ENCODE data around the gene CDK9.

DNA sequence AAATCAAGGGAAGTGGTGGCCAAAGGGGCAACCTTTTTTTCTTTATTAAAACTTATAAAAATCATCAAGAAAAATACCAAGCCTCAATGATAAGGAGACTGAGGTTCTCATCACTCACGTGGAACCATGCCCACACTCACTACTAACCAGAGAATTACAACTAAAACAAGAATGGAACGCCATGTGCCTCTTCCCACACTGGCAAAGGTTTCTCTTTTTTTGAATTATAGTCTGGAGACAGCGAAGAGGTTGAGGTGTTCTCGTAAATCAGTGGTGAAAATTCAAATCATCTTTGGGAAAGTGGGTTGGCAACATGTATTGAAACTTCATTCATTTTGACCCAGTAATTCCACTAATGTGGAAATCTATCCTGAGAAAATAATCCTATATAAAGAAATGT is 36.3 kb downstream of the CDK9 start:
- TF ChIP-seq, protein P1, sequence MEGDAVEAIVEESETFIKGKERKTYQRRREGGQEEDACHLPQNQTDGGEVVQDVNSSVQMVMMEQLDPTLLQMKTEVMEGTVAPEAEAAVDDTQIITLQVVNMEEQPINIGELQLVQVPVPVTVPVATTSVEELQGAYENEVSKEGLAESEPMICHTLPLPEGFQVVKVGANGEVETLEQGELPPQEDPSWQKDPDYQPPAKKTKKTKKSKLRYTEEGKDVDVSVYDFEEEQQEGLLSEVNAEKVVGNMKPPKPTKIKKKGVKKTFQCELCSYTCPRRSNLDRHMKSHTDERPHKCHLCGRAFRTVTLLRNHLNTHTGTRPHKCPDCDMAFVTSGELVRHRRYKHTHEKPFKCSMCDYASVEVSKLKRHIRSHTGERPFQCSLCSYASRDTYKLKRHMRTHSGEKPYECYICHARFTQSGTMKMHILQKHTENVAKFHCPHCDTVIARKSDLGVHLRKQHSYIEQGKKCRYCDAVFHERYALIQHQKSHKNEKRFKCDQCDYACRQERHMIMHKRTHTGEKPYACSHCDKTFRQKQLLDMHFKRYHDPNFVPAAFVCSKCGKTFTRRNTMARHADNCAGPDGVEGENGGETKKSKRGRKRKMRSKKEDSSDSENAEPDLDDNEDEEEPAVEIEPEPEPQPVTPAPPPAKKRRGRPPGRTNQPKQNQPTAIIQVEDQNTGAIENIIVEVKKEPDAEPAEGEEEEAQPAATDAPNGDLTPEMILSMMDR (IDR thresholded peaks at IDR 0.05), result no peak
- no peak for TF ChIP-seq POLR2A (IDR thresholded peaks at IDR 0.05)

Data from right lobe of liver (tissue), 4 donors.